Mucosa of rectum (tissue), 2 donors: ENCODE results near the gene CAMKMT.

ENCODE experiments used
- H3K27ac ChIP-seq, 2 donors: one replicate each; pipeline ENCODE4 v1.7.0; 2013; ENCODE audit warnings: inconsistent platforms in 2 of 2, low read depth in 2 of 2, low read length in 2 of 2
- H3K27me3 ChIP-seq, 2 donors: one replicate each; pipeline ENCODE4 v1.7.0; 2013; ENCODE audit warnings: low read length in 2 of 2; ENCODE audit not compliant: control insufficient read depth in 2 of 2, insufficient read depth in 2 of 2
- H3K36me3 ChIP-seq, 2 donors: one replicate each; pipeline ENCODE4 v1.7.0; 2013; ENCODE audit warnings: low read length in 2 of 2; ENCODE audit not compliant: control insufficient read depth in 2 of 2, insufficient read depth in 2 of 2
- H3K4me1 ChIP-seq, 2 donors: one replicate each; pipeline ENCODE4 v1.7.0; 2013; ENCODE audit warnings: low read length in 2 of 2, mild to moderate bottlenecking in 1 of 2; ENCODE audit not compliant: control insufficient read depth in 2 of 2, insufficient read depth in 2 of 2
- H3K4me3 ChIP-seq, 2 donors: one replicate each; pipeline ENCODE4 v1.7.0; 2013; ENCODE audit warnings: low read length in 2 of 2
- H3K9ac ChIP-seq, 2 donors: one replicate each; pipeline ENCODE4 v1.7.0; 2013; ENCODE audit warnings: low read length in 2 of 2, low read depth in 1 of 2, mild to moderate bottlenecking in 1 of 2
- H3K9me3 ChIP-seq, 2 donors: one replicate each; pipeline ENCODE4 v1.7.0; 2013; ENCODE audit warnings: low read length in 2 of 2; ENCODE audit not compliant: control insufficient read depth in 2 of 2
- donor health status: healthy.
- donor health status: Normal muscosa, but diverticular disease.

Gene CAMKMT

GRCh38 chr2:44807201-44808025 lies 445.7 kb downstream of the CAMKMT start:
- no peaks in the 10 kb centered on the region for H3K9me3 ChIP-seq
- no peak overlapping the region for H3K27ac ChIP-seq
- no peak overlapping the region for H3K4me3 ChIP-seq
- H3K36me3 ChIP-seq: no peaks in the 10 kb centered on the region
- H3K9ac ChIP-seq: no peak overlapping the region
- peaks cover 0 to 5% of the 10 kb centered on the region in 2 donors for H3K4me1 ChIP-seq
- H3K27me3 ChIP-seq: peaks cover 45 to 53% of the 10 kb centered on the region in 2 donors

- no peak overlapping the region for H3K4me3 ChIP-seq
- H3K27ac ChIP-seq: no peak overlapping the region
- no peaks in the 10 kb centered on the region for H3K36me3 ChIP-seq
- peaks cover 0 to 3% of the 10 kb centered on the region in 2 donors for H3K4me1 ChIP-seq
- H3K9me3 ChIP-seq: no peaks in the 10 kb centered on the region
- H3K27me3 ChIP-seq: peaks cover 19 to 22% of the 10 kb centered on the region in 2 donors
- no peak overlapping the region for H3K9ac ChIP-seq
These were observed 449.3 kb downstream of the CAMKMT start for GRCh38 chr2:44810892-44811530.

GRCh38 chr2:44813165-44813564 lies 451.4 kb downstream of the CAMKMT start:
- Histone ChIP-seq H3K27me3 (peaks cover 6 to 8% of the 10 kb centered on the region in 2 donors), H3K4me3 (no peak overlapping the region), H3K4me1 (peaks cover 0 to 7% of the 10 kb centered on the region in 2 donors), H3K27ac (no peak overlapping the region), H3K36me3 (no peaks in the 10 kb centered on the region), H3K9me3 (no peaks in the 10 kb centered on the region), H3K9ac (no peak overlapping the region)

- H3K27ac ChIP-seq: no peak overlapping the region
- H3K27me3 ChIP-seq: peaks cover 4 to 7% of the 10 kb centered on the region in 2 donors
- H3K4me1 ChIP-seq: peaks cover 0 to 10% of the 10 kb centered on the region in 2 donors
- H3K4me3 ChIP-seq: no peak overlapping the region
- H3K9ac ChIP-seq: no peak overlapping the region
- H3K36me3 ChIP-seq: no peaks in the 10 kb centered on the region
- H3K9me3 ChIP-seq: no peaks in the 10 kb centered on the region
These were observed 451.9 kb downstream of the CAMKMT start for GRCh38 chr2:44813658-44814057.

- Histone ChIP-seq H3K36me3 (no peaks in the 10 kb centered on the region), H3K4me1 (peaks cover 0 to 10% of the 10 kb centered on the region in 2 donors), H3K27me3 (no peaks in the 10 kb centered on the region), H3K9ac (no peak overlapping the region), H3K4me3 (no peak overlapping the region), H3K27ac (no peak overlapping the region), H3K9me3 (no peaks in the 10 kb centered on the region)
These were observed 455.5 kb downstream of the CAMKMT start for GRCh38 chr2:44817256-44817655.

- H3K27ac ChIP-seq: no peak overlapping the region
- H3K4me3 ChIP-seq: no peak overlapping the region
- H3K9ac ChIP-seq: no peak overlapping the region
- H3K4me1 ChIP-seq: peaks cover 0 to 10% of the 10 kb centered on the region in 2 donors
- H3K9me3 ChIP-seq: no peaks in the 10 kb centered on the region
- no peaks in the 10 kb centered on the region for H3K36me3 ChIP-seq
- no peaks in the 10 kb centered on the region for H3K27me3 ChIP-seq
These were observed 456.1 kb downstream of the CAMKMT start for GRCh38 chr2:44817673-44818335.

- no peak overlapping the region for H3K4me3 ChIP-seq
- H3K27me3 ChIP-seq: no peaks in the 10 kb centered on the region
- H3K9me3 ChIP-seq: no peaks in the 10 kb centered on the region
- H3K9ac ChIP-seq: no peak overlapping the region
- peaks cover 0 to 7% of the 10 kb centered on the region in 2 donors for H3K4me1 ChIP-seq
- no peak overlapping the region for H3K27ac ChIP-seq
- H3K36me3 ChIP-seq: no peaks in the 10 kb centered on the region
These were observed 457.3 kb downstream of the CAMKMT start for GRCh38 chr2:44819061-44819460.

- H3K36me3 ChIP-seq: no peaks in the 10 kb centered on the region
- H3K9ac ChIP-seq: no peak overlapping the region
- no peak overlapping the region for H3K4me3 ChIP-seq
- H3K27ac ChIP-seq: no peak overlapping the region
- H3K27me3 ChIP-seq: no peaks in the 10 kb centered on the region
- H3K4me1 ChIP-seq: peaks cover 12 to 17% of the 10 kb centered on the region in 2 donors
- no peaks in the 10 kb centered on the region for H3K9me3 ChIP-seq
These were observed 459.8 kb downstream of the CAMKMT start for GRCh38 chr2:44821500-44821899.

- no peaks in the 10 kb centered on the region for H3K9me3 ChIP-seq
- H3K27me3 ChIP-seq: no peaks in the 10 kb centered on the region
- no peak overlapping the region for H3K9ac ChIP-seq
- H3K27ac ChIP-seq: no peak overlapping the region
- no peaks in the 10 kb centered on the region for H3K36me3 ChIP-seq
- peaks cover 12 to 17% of the 10 kb centered on the region in 2 donors for H3K4me1 ChIP-seq
- H3K4me3 ChIP-seq: no peak overlapping the region
These were observed 460.4 kb downstream of the CAMKMT start for GRCh38 chr2:44822174-44822573.
